HepG2 (cell line): ENCODE results near the gene SSPN. TPM values are rescaled to one million over a fixed set of nuclear protein-coding genes. Genes with fewer than 3 reads are reported as not detected.

Source experiments
- ATAC-seq: fragments of 200-7000 bp; cut with Tn5 transposase; 3 replicates; pipeline ENCODE4 v1.9.1; 2020; ENCODE audit warnings: mild to moderate bottlenecking, moderate library complexity
- BruUV-seq: library from RNA; stranded (reverse); fragments of 400-500 nt; replicated peaks from 2 replicates; lab custom pipeline; 2021; lab: Mats Ljungman, UMichigan
- CTCF ChIA-PET: fragments of 300-600 bp; formaldehyde crosslinking; extraction: SDS; loops from one replicate; lab custom pipeline; 2021; ENCODE audit warnings: low total read pairs, inconsistent platforms, low intra/inter-chr PET ratio; lab: Yijun Ruan, JAX
- POLR2A ChIA-PET: fragments of 350-600 bp; sonication (Branson Sonifier 250); formaldehyde crosslinking; loops from one replicate; lab custom pipeline; 2020; ENCODE audit warnings: antibody characterized with exemption, inconsistent platforms; lab: Yijun Ruan, JAX
- DNase-seq: peaks from one replicate; pipeline ENCODE4 v3.0.0-alpha.2; 2015; ENCODE audit warnings: low spot score
- FAIRE-seq: peaks from 3 replicates; lab custom pipeline; 2011; peaks lifted over from hg19 to GRCh38; lab: Jason Lieb, UNC
- H2AFZ ChIP-seq: one replicate; pipeline ENCODE4 v1.6.1; 2011; ENCODE audit warnings: low read length, inconsistent platforms
- H3K27ac ChIP-seq: fragments of 300-600 bp; 3 replicates; pipeline ENCODE4 v1.8.0; 2011; ENCODE audit warnings: mixed run types, mild to moderate bottlenecking, mixed read lengths, low read length, inconsistent platforms; ENCODE audit not compliant: insufficient read depth; ENCODE audit errors: extremely low read length
- H3K27me3 ChIP-seq, 2 experiments: fragments of 200-600 bp in 1 of 2; 2 replicates in 1 of 2; 3 replicates in 1 of 2; pipeline versions ENCODE4 v1.6.0 to v1.8.0; 2011; ENCODE audit warnings: low read length in 2 of 2, mild to moderate bottlenecking in 2 of 2, moderate library complexity in 2 of 2, inconsistent platforms in 1 of 2; ENCODE audit not compliant: insufficient read depth in 2 of 2, control insufficient read depth in 1 of 2
- H3K36me3 ChIP-seq, 2 experiments: fragments of 200-600 bp in 1 of 2; replicated peaks in 1 of 2; 2 replicates in 1 of 2; 3 replicates in 1 of 2; pipeline versions ENCODE4 v1.5.1 to v1.8.0; 2011; ENCODE audit warnings: low read length in 2 of 2, inconsistent platforms in 1 of 2; ENCODE audit not compliant: insufficient read depth in 2 of 2, control insufficient read depth in 1 of 2
- H3K4me1 ChIP-seq: 2 replicates; pipeline ENCODE4 v1.5.1; 2012; ENCODE audit warnings: low read length, inconsistent platforms; ENCODE audit not compliant: insufficient read depth
- H3K4me2 ChIP-seq: 2 replicates; pipeline ENCODE4 v1.6.0; 2011; ENCODE audit warnings: low read depth, low read length, inconsistent platforms
- H3K4me3 ChIP-seq, 3 experiments: fragments of 200-600 bp in 1 of 3; sonication (generic), shearing (Covaris generic) in 1 of 3; replicated peaks in 1 of 3; 2 replicates each; pipeline ENCODE4 v1.5.1; 2011 to 2016; ENCODE audit warnings: low read length in 3 of 3, inconsistent platforms in 2 of 3, low read depth in 2 of 3, mild to moderate bottlenecking in 2 of 3, control low read depth in 1 of 3, mixed read lengths in 1 of 3; ENCODE audit not compliant: insufficient read depth in 1 of 3
- H3K79me2 ChIP-seq: one replicate; pipeline ENCODE4 v1.6.1; 2011; ENCODE audit warnings: low read length, inconsistent platforms; ENCODE audit not compliant: insufficient read depth
- H3K9ac ChIP-seq: 2 replicates; pipeline ENCODE4 v1.6.0; 2011; ENCODE audit warnings: mild to moderate bottlenecking, low read depth, low read length, inconsistent platforms; ENCODE audit not compliant: insufficient read depth
- H3K9me3 ChIP-seq: 2 replicates; pipeline ENCODE4 v1.5.1; 2012; ENCODE audit warnings: mild to moderate bottlenecking, low read length
- H4K20me1 ChIP-seq: 2 replicates; pipeline ENCODE4 v1.6.0; 2011; ENCODE audit warnings: inconsistent platforms, mild to moderate bottlenecking, low read length, moderate library complexity; ENCODE audit not compliant: insufficient read depth
- POLR2AphosphoS2 ChIP-seq: IDR thresholded peaks from 2 replicates; pipeline ENCODE4 v1.6.1; 2011; ENCODE audit warnings: low read depth, low read length, improper control_type of control experiment
- TGIF2 ChIP-seq: IDR thresholded peaks from 2 replicates; pipeline ENCODE4 v1.6.1; 2016; ENCODE audit warnings: control low read depth, missing compliant biosample characterization
- ZNF564 ChIP-seq: sonication (generic); formaldehyde crosslinking; IDR thresholded peaks from 2 replicates; pipeline ENCODE4 v1.8.1; 2023; ENCODE audit warnings: mild to moderate bottlenecking, missing genetic modification reagents
- WGBS: methylation state at CpG from one replicate; pipeline ENCODE4 v1.1.6; 2017; ENCODE audit warnings: low lambda C conversion rate; 5-methylcytosine and 5-hydroxymethylcytosine counted together
- in situ Hi-C: cut with HindIII; loops from 2 replicates; pipeline ENCODE4 v1.10.0; 2017; ENCODE audit warnings: low pct_unique_long_range_greater_than_20kb; ENCODE audit not compliant: extremely low pct_ligation_motif_present
- intact Hi-C: fragments of 100-400 bp; cut with micrococcal nuclease; formaldehyde crosslinking; loops from one replicate; pipeline ENCODE4 v1.10.0; 2022; ENCODE audit not compliant: unreplicated experiment
- polyA plus RNA-seq, 8 experiments: library from polyadenylated mRNA; depleted of rRNA in 3 of 8; stranded (reverse) in 7 of 8; unstranded in 1 of 8; fragments of >200 nt; fragmentation: Illumina TruSeq in 4 of 8; extraction: Trizol in 4 of 8; gene quantifications; 2 replicates each; pipeline versions ENCODE4 v1.2.1 to v1.2.3, GENCODE V29; 2011 to 2016; ENCODE audit warnings: low read depth in 4 of 8, missing spikeins in 1 of 8, mixed read lengths in 1 of 8; ENCODE audit not compliant: insufficient read depth in 1 of 8
- total RNA-seq, 5 experiments: library from RNA; depleted of rRNA; stranded (reverse); fragments of >200 nt; fragmentation: Illumina TruSeq; extraction: Trizol; gene quantifications; 2 replicates each; pipeline ENCODE4 v1.2.3, GENCODE V29; 2016; ENCODE audit warnings: low read depth in 1 of 5

Gene SSPN
- total and polyA plus RNA-seq, 2 of the 13 experiments (the other 11 are each of a cell fraction or from before 2014, with no cell fraction given): not detected

DNA sequence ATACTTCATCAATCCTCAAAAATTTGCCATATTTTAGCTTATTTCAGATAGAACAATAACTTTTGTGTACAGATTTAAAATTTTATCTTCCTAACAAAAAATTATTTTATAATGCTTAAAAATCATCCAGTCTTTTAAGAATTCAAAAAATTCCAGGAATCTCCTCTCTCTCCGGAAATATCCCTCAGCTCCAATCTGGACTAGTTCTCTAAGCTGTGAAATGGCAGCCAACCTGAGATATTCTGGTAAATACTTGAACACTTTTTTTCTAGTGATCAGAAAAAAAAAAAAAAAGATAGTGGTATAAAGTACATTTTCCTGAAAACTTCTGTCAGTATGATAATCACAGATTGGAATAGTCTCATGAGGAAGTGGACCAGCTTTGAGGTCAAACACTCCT lies 57.6 kb downstream of the SSPN start:
- H3K79me2 ChIP-seq: no peaks in the 10 kb centered on the region
- ATAC-seq (no peak), DNase-seq (no peak), FAIRE-seq (no peak)
- POLR2A ChIA-PET: no interaction called here
- H3K36me3 ChIP-seq: no peaks in the 10 kb centered on the region
- H3K9ac ChIP-seq: no peak overlapping the region
- BruUV-seq: no TSS peak
- no peak overlapping the region for H3K27ac ChIP-seq
- no peak overlapping the region for H3K4me3 ChIP-seq
- H3K4me2 ChIP-seq: no peak overlapping the region
- no peaks in the 10 kb centered on the region for H3K27me3 ChIP-seq
- no peak for TF ChIP-seq TGIF2 (CRISPR knock-in tag)
- no peak for TF ChIP-seq ZNF564 (CRISPR knock-in tag)
- no peaks in the 10 kb centered on the region for H3K4me1 ChIP-seq
- no peak overlapping the region for H2AFZ ChIP-seq
- in situ Hi-C loops: no loop called here
- intact Hi-C loops: no loop called here
- H3K9me3 ChIP-seq: peaks cover 20% of the 10 kb centered on the region
- 6% methylated on average over 1 of the region's 1 CpG for WGBS
- H4K20me1 ChIP-seq: no peaks in the 10 kb centered on the region
- CTCF ChIA-PET: no interaction called here

DNA sequence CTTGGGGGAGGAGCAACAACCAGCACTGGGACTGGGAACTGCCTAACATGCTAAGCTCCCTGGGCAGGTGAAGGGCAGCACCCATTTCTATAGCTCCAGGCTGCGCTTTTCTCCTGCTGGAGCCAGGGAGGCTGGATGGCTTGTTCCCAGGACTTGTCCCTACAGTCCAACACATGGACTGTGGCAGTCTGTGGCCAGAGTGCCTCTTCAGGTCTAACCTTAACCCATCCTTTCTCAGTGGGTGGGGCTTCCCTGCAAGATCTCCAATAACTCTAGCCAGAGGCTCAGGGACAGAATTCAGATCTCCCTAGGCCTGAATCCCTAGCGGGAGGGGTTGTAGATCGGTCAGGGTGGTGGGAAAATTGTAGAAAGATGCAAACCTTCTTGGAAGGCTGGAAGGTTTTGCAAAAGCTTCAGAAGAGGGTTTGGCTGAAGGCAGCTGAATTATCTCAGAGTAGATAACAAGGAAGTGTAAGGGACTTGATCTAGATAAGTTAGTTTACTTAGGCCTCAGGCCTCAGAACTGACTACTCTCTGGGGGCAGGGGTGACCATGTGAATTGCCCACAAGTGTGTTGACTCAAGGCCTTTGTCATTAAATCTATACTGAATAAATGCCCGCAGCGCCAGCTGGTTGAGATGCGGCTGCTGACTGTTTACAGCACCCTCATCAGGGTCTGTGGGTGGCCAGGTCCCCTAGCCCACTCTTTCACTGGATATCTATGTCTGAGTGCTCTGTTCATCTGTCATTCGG lies 60.7 kb downstream of the SSPN start:
- Histone ChIP-seq H3K27ac (no peak overlapping the region), H3K9ac (no peak overlapping the region), H3K4me3 (no peak overlapping the region), H3K27me3 (no peaks in the 10 kb centered on the region), H4K20me1 (no peaks in the 10 kb centered on the region), H2AFZ (no peak overlapping the region), H3K79me2 (no peaks in the 10 kb centered on the region), H3K4me1 (no peaks in the 10 kb centered on the region), H3K9me3 (peaks cover 14% of the 10 kb centered on the region), H3K4me2 (no peak overlapping the region)
- in situ Hi-C loops: no loop called here
- ChIA-PET CTCF (no interaction called here), POLR2A (no interaction called here)
- intact Hi-C loops: no loop called here
- FAIRE-seq: no peak
- no TSS peak for BruUV-seq
- 29% methylated on average over 5 of the region's 7 CpGs for WGBS
- no peak for TF ChIP-seq POLR2AphosphoS2
- TF ChIP-seq, all 625 proteins: peak for 0
- ATAC-seq (no peak), DNase-seq (no peak)
- H3K36me3 ChIP-seq: no peaks in the 10 kb centered on the region
